CD4-positive, alpha-beta T cell (primary cell): ENCODE data around the gene CRX. TPM values are rescaled to one million over a fixed set of nuclear protein-coding genes. Genes with fewer than 3 reads are reported as not detected.
A peak's percentile ranks its signal among the peaks of the same experiment; 100 is the strongest.
"Not testable (repeated sequence)": the region's sequence is repeated elsewhere in the genome, so short reads cannot be mapped to it uniquely, and the experiment has no call there.

ENCODE experiments used
- ATAC-seq: fragments of 200-7000 bp; cut with Tn5 transposase; one replicate; pipeline ENCODE4 v1.10.0; 2022; ENCODE audit warnings: mild to moderate bottlenecking; ENCODE audit not compliant: poor library complexity
- CTCF ChIA-PET: fragments of 350-600 bp; sonication (Branson Sonifier 250); formaldehyde crosslinking; loops from one replicate; lab custom pipeline; 2021; ENCODE audit warnings: antibody characterized with exemption, inconsistent platforms; lab: Charles Lee
- POLR2A ChIA-PET: fragments of 350-600 bp; sonication (Branson Sonifier 250); formaldehyde crosslinking; loops from one replicate; lab custom pipeline; 2021; ENCODE audit warnings: antibody characterized with exemption, inconsistent platforms; lab: Charles Lee
- DNase-seq, 14 experiments: peaks; one replicate each; pipeline ENCODE4 v3.0.0-alpha.2; 2013 to 2020; ENCODE audit warnings: mixed read lengths in 2 of 14
- H3K27ac ChIP-seq, 2 donors: one replicate each; pipeline versions ENCODE4 v1.5.1 to v1.7.0; 2013; ENCODE audit warnings: low read length in 2 of 2, low read depth in 1 of 2, mild to moderate bottlenecking in 1 of 2
- H3K27me3 ChIP-seq, 2 experiments: 1 replicate in 1 of 2; 2 replicates in 1 of 2; pipeline versions ENCODE4 v1.6.1 to v1.7.0; 2013; ENCODE audit warnings: low read length in 2 of 2, control low read depth in 1 of 2, mild to moderate bottlenecking in 1 of 2, moderate library complexity in 1 of 2; ENCODE audit not compliant: insufficient read depth in 2 of 2, control insufficient read depth in 1 of 2
- H3K36me3 ChIP-seq: one replicate; pipeline ENCODE4 v1.6.1; 2013; ENCODE audit warnings: low read length, control low read depth; ENCODE audit not compliant: insufficient read depth
- H3K4me1 ChIP-seq: one replicate; pipeline ENCODE4 v1.6.1; 2013; ENCODE audit warnings: low read length, control low read depth; ENCODE audit not compliant: insufficient read depth
- H3K4me3 ChIP-seq: one replicate; pipeline ENCODE4 v1.5.1; 2013; ENCODE audit warnings: mild to moderate bottlenecking, low read length, moderate library complexity
- H3K9me3 ChIP-seq, 2 experiments: 1 replicate in 1 of 2; 2 replicates in 1 of 2; pipeline versions ENCODE4 v1.6.1 to v1.7.0; 2013; ENCODE audit warnings: low read length in 2 of 2, mild to moderate bottlenecking in 2 of 2, control low read depth in 1 of 2, moderate library complexity in 1 of 2; ENCODE audit not compliant: control insufficient read depth in 1 of 2, insufficient read depth in 1 of 2
- H3K27ac Mint-ChIP-seq: one replicate; pipeline ENCODE4 v1.8.0; 2020; ENCODE audit warnings: mixed read lengths
- H3K27me3 Mint-ChIP-seq: one replicate; pipeline ENCODE4 v1.8.0; 2021; ENCODE audit warnings: mixed read lengths
- H3K36me3 Mint-ChIP-seq: one replicate; pipeline ENCODE4 v1.8.0; 2021; ENCODE audit warnings: low read depth, mixed read lengths
- H3K4me1 Mint-ChIP-seq: one replicate; pipeline ENCODE4 v1.8.0; 2021; ENCODE audit warnings: low read depth, mixed read lengths
- H3K4me3 Mint-ChIP-seq: one replicate; pipeline ENCODE4 v1.8.0; 2020; ENCODE audit warnings: mild to moderate bottlenecking, mixed read lengths
- H3K9me3 Mint-ChIP-seq: one replicate; pipeline ENCODE4 v1.8.0; 2020; ENCODE audit warnings: mixed read lengths
- intact Hi-C, 2 experiments: fragments of 100-400 bp; cut with DNase I in 1 of 2; cut with micrococcal nuclease in 1 of 2; formaldehyde crosslinking; loops; one replicate each; pipeline versions ENCODE4 v1.15.1 to v1.9.0; 2023 to 2025; cut with DNase I, micrococcal nuclease
- polyA plus RNA-seq, 2 donors: library from polyadenylated mRNA; unstranded; fragments of 120-200 nt; gene quantifications; one replicate each; pipeline ENCODE4 v1.2.1, GENCODE V29; 2013
- total RNA-seq, 174 experiments: library from RNA in 2 of 174; stranded (reverse) in 2 of 174; gene quantifications; one replicate each; pipeline ENCODE4 v1.2.3 and lab custom pipeline; 2021 to 2026
- TF ChIP-seq, protein P1 (sequence below): fragments of 200-600 bp; IDR thresholded peaks from one replicate; pipeline ENCODE4 v1.8.0; 2022; ENCODE audit warnings: antibody characterized with exemption, mild to moderate bottlenecking

The CRX gene
- total RNA-seq = not detected
- polyA plus RNA-seq (2013, experiment 1 of 2) = not detected
- 0.03 TPM for polyA plus RNA-seq (2013, experiment 2 of 2)
- 0 to 0.16 (median 0) reads per million in 172 experiments for total RNA-seq (lab: John Stamatoyannopoulos, UW)

DNA sequence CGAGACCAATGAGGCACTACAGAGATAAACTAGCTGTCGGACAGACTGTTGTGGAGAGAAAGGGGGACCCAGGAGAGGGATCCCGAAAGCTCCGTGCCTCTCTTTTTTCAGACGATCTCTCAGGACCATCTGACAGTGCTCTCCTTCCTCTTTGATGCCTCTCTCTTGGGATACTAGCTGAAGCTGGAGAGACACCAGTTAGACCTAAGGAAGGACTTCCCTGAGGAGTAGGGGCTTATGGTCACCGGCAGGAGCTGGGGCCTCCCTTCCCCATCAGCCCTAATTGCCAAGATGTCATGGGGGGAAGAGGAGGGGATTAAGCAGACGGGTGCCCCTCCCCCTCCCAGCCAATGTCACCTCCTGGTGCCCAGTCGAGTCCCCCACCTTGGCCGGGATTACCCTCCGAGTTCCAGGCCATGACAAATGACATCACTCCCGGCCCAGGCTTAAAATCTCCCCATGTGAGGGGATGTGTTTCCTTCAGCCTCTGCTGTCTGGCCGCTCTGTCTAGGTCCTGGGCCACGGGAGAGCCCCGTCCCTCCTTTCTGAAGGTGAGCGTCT, at the start of gene CRX:
Gene CRX, plus strand, starts transcription at position 478 of the 561 bp plus-strand sequence. CDS start 12,507 bp downstream, outside the sequence.
- Histone ChIP-seq H3K9me3 (peaks cover 0 to 4% of the 10 kb centered on the region in 2 experiments), H3K27me3 (peaks cover 10 to 24% of the 10 kb centered on the region in 2 experiments), H3K27ac (no peak within 1 kb of the TSS), H3K4me3 (no peak within 1 kb of the TSS), H3K4me1 (no peaks in the 10 kb centered on the region), H3K36me3 (no peaks in the 10 kb centered on the region)
- TF ChIP-seq, protein P1, sequence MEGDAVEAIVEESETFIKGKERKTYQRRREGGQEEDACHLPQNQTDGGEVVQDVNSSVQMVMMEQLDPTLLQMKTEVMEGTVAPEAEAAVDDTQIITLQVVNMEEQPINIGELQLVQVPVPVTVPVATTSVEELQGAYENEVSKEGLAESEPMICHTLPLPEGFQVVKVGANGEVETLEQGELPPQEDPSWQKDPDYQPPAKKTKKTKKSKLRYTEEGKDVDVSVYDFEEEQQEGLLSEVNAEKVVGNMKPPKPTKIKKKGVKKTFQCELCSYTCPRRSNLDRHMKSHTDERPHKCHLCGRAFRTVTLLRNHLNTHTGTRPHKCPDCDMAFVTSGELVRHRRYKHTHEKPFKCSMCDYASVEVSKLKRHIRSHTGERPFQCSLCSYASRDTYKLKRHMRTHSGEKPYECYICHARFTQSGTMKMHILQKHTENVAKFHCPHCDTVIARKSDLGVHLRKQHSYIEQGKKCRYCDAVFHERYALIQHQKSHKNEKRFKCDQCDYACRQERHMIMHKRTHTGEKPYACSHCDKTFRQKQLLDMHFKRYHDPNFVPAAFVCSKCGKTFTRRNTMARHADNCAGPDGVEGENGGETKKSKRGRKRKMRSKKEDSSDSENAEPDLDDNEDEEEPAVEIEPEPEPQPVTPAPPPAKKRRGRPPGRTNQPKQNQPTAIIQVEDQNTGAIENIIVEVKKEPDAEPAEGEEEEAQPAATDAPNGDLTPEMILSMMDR = no peak
- Mint-ChIP-seq H3K36me3 (no peaks in the 10 kb centered on the region), H3K9me3 (no peaks in the 10 kb centered on the region), H3K27ac (no peak within 1 kb of the TSS), H3K4me3 (no peak within 1 kb of the TSS), H3K27me3 (peaks cover 53% of the 10 kb centered on the region), H3K4me1 (no peaks in the 10 kb centered on the region)
- intact Hi-C loops = no loop called here
- ChIA-PET POLR2A (no interaction called here), CTCF (no interaction called here)
- ATAC-seq = no peak
- no peak for DNase-seq

DNA sequence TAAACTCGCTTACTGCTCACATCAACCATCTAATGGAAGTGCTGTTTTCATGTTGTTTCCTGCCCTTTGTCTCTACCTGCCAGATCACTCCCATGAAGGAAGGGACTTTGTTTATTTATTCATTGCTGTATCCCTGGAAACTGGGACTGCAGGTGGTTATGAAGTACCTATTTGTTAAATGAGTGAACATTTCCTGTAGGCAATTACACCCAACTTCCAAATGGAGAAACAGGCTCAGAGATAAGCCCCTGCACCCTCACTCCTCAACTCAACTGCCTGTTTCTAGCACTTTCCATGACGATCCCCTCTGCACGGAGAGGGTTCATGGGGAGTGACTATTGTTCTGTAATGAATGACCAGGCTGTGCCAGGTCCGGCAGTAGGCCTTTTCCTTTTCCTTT, 45.2 kb upstream of the CRX start:
- ChIA-PET POLR2A (no interaction called here), CTCF (no interaction called here)
- TF ChIP-seq, protein P1 = no peak
- H3K9me3 ChIP-seq = no peaks in the 10 kb centered on the region
- Mint-ChIP-seq H3K27me3 (no peaks in the 10 kb centered on the region), H3K4me3 (peak overlapping the region; percentile 91), H3K27ac (peak overlapping the region; percentile 15), H3K4me1 (peaks cover 24% of the 10 kb centered on the region), H3K9me3 (no peaks in the 10 kb centered on the region), H3K36me3 (peaks cover 17% of the 10 kb centered on the region)
- intact Hi-C loops = no loop called here
- ATAC-seq (no peak), DNase-seq (no peak)
- H3K4me3 ChIP-seq = no peak overlapping the region
- no peak overlapping the region for H3K27ac ChIP-seq
- peaks cover 34% of the 10 kb centered on the region for H3K4me1 ChIP-seq
- H3K27me3 ChIP-seq = no peaks in the 10 kb centered on the region
- H3K36me3 ChIP-seq = peaks cover 4% of the 10 kb centered on the region

DNA sequence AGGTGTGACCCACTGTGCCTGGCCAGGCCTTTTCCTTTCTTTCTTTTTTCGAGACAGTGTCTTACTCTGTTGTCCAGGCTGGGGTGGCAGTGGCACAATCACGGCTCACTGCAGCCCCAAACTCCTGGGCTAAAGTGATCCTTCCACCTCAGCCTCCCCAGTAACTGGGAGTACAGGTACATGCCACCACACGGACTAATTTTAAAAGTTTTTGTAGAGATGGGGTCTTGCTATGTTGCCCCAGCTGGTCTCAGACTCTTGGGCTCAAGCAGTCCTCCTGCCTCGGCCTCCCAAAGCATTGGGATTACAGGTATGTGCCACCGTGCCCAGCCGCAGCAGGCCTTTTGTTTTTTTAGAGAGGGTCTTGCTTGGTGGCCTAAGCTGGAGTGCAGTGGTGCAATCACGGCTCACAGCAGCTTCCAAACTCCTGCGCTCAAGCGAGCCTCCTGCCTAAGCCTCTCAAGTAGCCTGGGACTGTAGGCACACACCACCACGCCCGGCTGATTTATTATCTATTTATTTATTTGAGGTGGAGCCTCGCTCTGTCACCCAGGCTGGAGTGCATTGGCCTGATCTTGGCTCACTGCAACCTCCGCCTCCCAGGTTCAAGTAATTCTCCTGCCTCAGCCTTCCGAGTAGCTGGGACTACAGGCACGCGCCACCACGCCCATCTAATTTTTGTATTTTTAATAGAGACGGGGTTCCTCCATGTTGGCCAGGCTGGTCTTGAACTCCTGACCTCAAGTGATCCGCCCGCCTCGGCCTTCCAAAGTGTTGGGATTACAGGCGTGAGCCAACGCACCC, 44.3 kb upstream of the CRX start:
- H3K36me3 ChIP-seq, H3K27me3 ChIP-seq, DNase-seq, ATAC-seq, H3K27me3 Mint-ChIP-seq, CTCF ChIA-PET, H3K9me3 ChIP-seq, H3K9me3 Mint-ChIP-seq: not testable (repeated sequence)
- H3K4me3 Mint-ChIP-seq = peak overlapping the region; percentile 91
- H3K4me3 ChIP-seq = peak overlapping the region; percentile 88
- peaks cover 34% of the 10 kb centered on the region for H3K4me1 ChIP-seq
- peak overlapping the region in 1 of 2 donors; percentile 77 for H3K27ac ChIP-seq
- peak overlapping the region; percentile 90 for H3K27ac Mint-ChIP-seq
- peaks cover 26% of the 10 kb centered on the region for H3K36me3 Mint-ChIP-seq
- intact Hi-C loops = loop anchor here in 1 of 2 experiments (2.0 kb wide), 1 partner anchor 35 kb away; no protein-coding TSS in a partner anchor
- POLR2A ChIA-PET = interaction anchor here (0.6 to 1.0 kb wide), 2 partner anchors 32 to 40 kb away, joined by 4 to 7 read pairs; partner anchors contain the start of gene NOP53
- peaks cover 29% of the 10 kb centered on the region for H3K4me1 Mint-ChIP-seq
